Ovary (tissue), 9 donors: ENCODE data around the gene LRRC4C. TPM values are rescaled to one million over a fixed set of nuclear protein-coding genes. Genes with fewer than 3 reads are reported as not detected.
"Not testable (repeated sequence)": the region's sequence is repeated elsewhere in the genome, so short reads cannot be mapped to it uniquely, and the experiment has no call there.

ENCODE experiments used
- DNase-seq, 5 donors: peaks; one replicate each; pipeline ENCODE4 v3.0.0-alpha.2; 2019 to 2020
- H3K27ac ChIP-seq, 2 donors: fragments of 200-600 bp; one replicate each; pipeline versions ENCODE4 v1.5.1 to v1.8.0; 2019 to 2022
- H3K27me3 ChIP-seq: fragments of 200-600 bp; one replicate; pipeline ENCODE4 v1.8.0; 2022
- H3K36me3 ChIP-seq: fragments of 200-600 bp; sonication (generic); one replicate; pipeline ENCODE4 v1.5.1; 2019
- H3K4me1 ChIP-seq: one replicate; pipeline ENCODE4 v1.8.1; 2013; ENCODE audit warnings: mild to moderate bottlenecking, moderate library complexity; ENCODE audit not compliant: insufficient read depth
- H3K4me3 ChIP-seq: fragments of 200-600 bp; sonication (generic); one replicate; pipeline ENCODE4 v1.5.1; 2017
- H3K9me3 ChIP-seq, 2 donors: fragments of 200-600 bp in 1 of 2; sonication (generic) in 1 of 2; one replicate each; pipeline versions ENCODE4 v1.5.1 to v1.8.1; 2013 to 2019; ENCODE audit warnings: mild to moderate bottlenecking in 1 of 2, moderate library complexity in 1 of 2
- CTCF ChIP-seq, 3 donors: fragments of 450-650 bp in 2 of 3; fragments of 200-600 bp in 1 of 3; IDR thresholded peaks; one replicate each; pipeline versions ENCODE4 v1.5.1 to v1.8.0; 2016 to 2022; ENCODE audit warnings: antibody characterized with exemption in 3 of 3, mild to moderate bottlenecking in 1 of 3
- EP300 ChIP-seq: sonication (generic); formaldehyde crosslinking; IDR thresholded peaks from one replicate; pipeline ENCODE4 v1.6.1; 2017; ENCODE audit warnings: antibody characterized with exemption
- POLR2A ChIP-seq: fragments of 450-650 bp; IDR thresholded peaks from one replicate; pipeline ENCODE4 v1.6.1; 2017; ENCODE audit warnings: antibody characterized with exemption, mild to moderate bottlenecking, moderate library complexity
- WGBS, 3 donors: extraction: QIAGEN DNeasy Blood & Tissue Kit in 1 of 3; methylation state at CpG; one replicate each; pipeline versions ENCODE4 v1.1.5 to v1.1.7; 2013 to 2017; 5-methylcytosine and 5-hydroxymethylcytosine counted together
- intact Hi-C, 4 donors: fragments of 100-400 bp; cut with DNase I; formaldehyde crosslinking; loops; one replicate each; pipeline versions ENCODE4 v1.11.0 to v1.15.1; 2022 to 2023
- polyA plus RNA-seq, 2 donors: library from polyadenylated mRNA; stranded (reverse); fragments of 200-250 nt in 1 of 2; fragments of 350-450 nt in 1 of 2; fragmentation: Illumina TruSeq in 1 of 2; extraction: RNeasy Lipid Tissue Mini Kit (QIAGEN cat#74804) in 1 of 2; gene quantifications; one replicate each; pipeline ENCODE4 v1.2.3, GENCODE V29; 2013 to 2014
- total RNA-seq, 7 donors: library from RNA; depleted of rRNA in 2 of 7; stranded (reverse); fragments of >200 nt in 2 of 7; fragmentation: NEBNext Ultra II Directional in 3 of 7; extraction: Animal tissue kit (Norgen Biotek cat#: 25700) in 3 of 7; gene quantifications; one replicate each; pipeline versions ENCODE4 v1.1.0 to v1.2.4, GENCODE V29; 2016 to 2023
- donor health status: DM: no; HTN: no; CAD: no; lungs with moderate emphysema.
- donor health status: DM: no; HTN: no; CAD: no.
- donor health status: Bipolar disorder and iron deficiency.
- donor health status: DM: yes; HTN: yes; CAD: no.
- donor health status: DM: no; HTN: no; CAD: no.
- donor health status: DM: yes; HTN: yes; CAD: no.

Gene LRRC4C
- total and polyA plus RNA-seq, 9 donors, result 0.15 to 12.5 (median 0.78) TPM

- no peak for TF ChIP-seq EP300
- no peak for TF ChIP-seq POLR2A
- TF ChIP-seq CTCF (IDR thresholded peaks at IDR 0.05), result no peak
- intact Hi-C loops, result no loop called here
- Histone ChIP-seq H3K9me3 (no peaks in the 10 kb centered on the region), H3K27me3 (no peaks in the 10 kb centered on the region), H3K36me3 (no peaks in the 10 kb centered on the region), H3K4me3 (no peak overlapping the region), H3K4me1 (no peaks in the 10 kb centered on the region), H3K27ac (no peak overlapping the region)
- no peak for DNase-seq
Observed at GRCh38 chr11:40958707-40959106, 500.7 kb downstream of the LRRC4C start.

GRCh38 chr11:40952479-40952878 is 507.0 kb downstream of the LRRC4C start:
- intact Hi-C loops, result no loop called here
- 70 to 95% (median 75%) methylated on average over 1 of the region's 1 CpG for WGBS, 3 donors
- Histone ChIP-seq H3K27me3 (no peaks in the 10 kb centered on the region), H3K4me1 (no peaks in the 10 kb centered on the region), H3K36me3 (no peaks in the 10 kb centered on the region), H3K4me3 (no peak overlapping the region), H3K9me3 (no peaks in the 10 kb centered on the region), H3K27ac (no peak overlapping the region)
- TF ChIP-seq CTCF (IDR thresholded peaks at IDR 0.05), result no peak
- no peak for DNase-seq

GRCh38 chr11:40938002-40938401 is 521.5 kb downstream of the LRRC4C start:
- Histone ChIP-seq H3K4me3 (no peak overlapping the region), H3K27ac (no peak overlapping the region), H3K4me1 (no peaks in the 10 kb centered on the region), H3K9me3 (no peaks in the 10 kb centered on the region), H3K36me3 (no peaks in the 10 kb centered on the region), H3K27me3 (no peaks in the 10 kb centered on the region)
- WGBS, 3 donors, result 32 to 41% (median 37%) methylated on average over 4 of the region's 4 CpGs
- TF ChIP-seq CTCF (IDR thresholded peaks at IDR 0.05), result no peak
- TF ChIP-seq POLR2A, result no peak
- TF ChIP-seq EP300, result no peak
- no peak for DNase-seq
- intact Hi-C loops, result no loop called here

GRCh38 chr11:40924915-40925314 is 534.5 kb downstream of the LRRC4C start:
- no peak overlapping the region for H3K27ac ChIP-seq
- no peak overlapping the region for H3K4me3 ChIP-seq
- DNase-seq, result no peak
- no peaks in the 10 kb centered on the region for H3K9me3 ChIP-seq
- H3K36me3 ChIP-seq, result no peaks in the 10 kb centered on the region
- 40 to 93% (median 85%) methylated on average over 2 of the region's 2 CpGs for WGBS, 3 donors
- intact Hi-C loops, result no loop called here
- H3K27me3 ChIP-seq, result no peaks in the 10 kb centered on the region
- no peaks in the 10 kb centered on the region for H3K4me1 ChIP-seq
- TF ChIP-seq POLR2A (no peak), EP300 (no peak), CTCF (IDR thresholded peaks at IDR 0.05) (no peak)

GRCh38 chr11:40921246-40921645 is 538.2 kb downstream of the LRRC4C start:
- TF ChIP-seq CTCF (IDR thresholded peaks at IDR 0.05) (no peak), EP300 (no peak)
- Histone ChIP-seq H3K9me3 (no peaks in the 10 kb centered on the region), H3K27me3 (no peaks in the 10 kb centered on the region), H3K36me3 (no peaks in the 10 kb centered on the region), H3K4me1 (no peaks in the 10 kb centered on the region), H3K4me3 (no peak overlapping the region), H3K27ac (no peak overlapping the region)
- intact Hi-C loops, result no loop called here
- no peak for DNase-seq

- H3K27ac ChIP-seq, H3K4me1 ChIP-seq, H3K36me3 ChIP-seq, DNase-seq, H3K9me3 ChIP-seq, intact Hi-C loops, H3K27me3 ChIP-seq, H3K4me3 ChIP-seq: not testable (repeated sequence)
- 74 to 84% (median 83%) methylated on average over 6 of the region's 6 CpGs for WGBS, 3 donors
Observed at GRCh38 chr11:40910774-40911173, 548.7 kb downstream of the LRRC4C start.
